Stimulated activated naive CD4-positive, alpha-beta T cell treated with Interleukin-2 at 50 U/mL for 16 hours (primary cell): ENCODE results near the gene SOAT2.

ENCODE experiments used
- DNase-seq: peaks from one replicate; lab custom pipeline; 2025; lab: John Stamatoyannopoulos, UW

The SOAT2 gene

DNA sequence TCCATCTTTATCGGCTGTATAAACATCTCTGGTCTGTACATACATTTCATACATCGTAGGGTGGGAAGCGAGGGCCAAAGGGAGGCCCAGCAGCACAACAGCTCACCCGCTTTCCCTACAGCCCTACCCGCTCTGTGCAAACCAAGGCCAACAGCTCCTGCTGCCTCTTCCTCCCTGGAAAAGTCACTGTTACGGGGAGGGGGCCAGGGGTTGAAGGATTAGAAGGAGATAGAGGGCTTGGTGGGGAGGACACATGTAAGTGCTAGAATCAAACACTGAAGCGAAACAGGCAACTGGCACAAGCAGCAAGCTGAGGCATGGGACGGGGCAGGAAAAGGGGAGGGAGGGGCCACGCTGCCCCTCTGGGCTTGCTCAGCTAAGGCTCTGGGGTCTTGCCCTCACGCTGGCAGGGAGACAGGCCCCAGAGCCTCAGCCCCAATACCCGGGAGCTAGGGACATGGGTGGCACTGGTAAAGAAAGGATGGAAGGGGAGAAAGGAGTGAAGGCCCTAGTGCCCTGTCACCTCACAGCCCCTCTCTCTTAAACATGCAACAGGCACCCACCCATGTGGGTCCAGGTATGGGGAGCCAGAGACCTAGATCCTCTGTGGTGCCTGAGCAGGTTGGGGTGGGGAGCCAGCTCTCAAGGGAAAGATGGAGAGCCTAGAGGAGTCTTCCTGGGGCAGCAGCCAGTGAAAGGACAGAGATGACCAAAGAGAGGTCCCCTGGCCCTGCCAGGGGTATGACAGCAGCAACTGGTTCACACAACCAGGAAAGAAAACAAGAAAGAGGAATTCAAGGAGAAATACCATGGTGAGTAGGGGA is 38.5 kb upstream of the SOAT2 start:
- DNase-seq: no peak

DNA sequence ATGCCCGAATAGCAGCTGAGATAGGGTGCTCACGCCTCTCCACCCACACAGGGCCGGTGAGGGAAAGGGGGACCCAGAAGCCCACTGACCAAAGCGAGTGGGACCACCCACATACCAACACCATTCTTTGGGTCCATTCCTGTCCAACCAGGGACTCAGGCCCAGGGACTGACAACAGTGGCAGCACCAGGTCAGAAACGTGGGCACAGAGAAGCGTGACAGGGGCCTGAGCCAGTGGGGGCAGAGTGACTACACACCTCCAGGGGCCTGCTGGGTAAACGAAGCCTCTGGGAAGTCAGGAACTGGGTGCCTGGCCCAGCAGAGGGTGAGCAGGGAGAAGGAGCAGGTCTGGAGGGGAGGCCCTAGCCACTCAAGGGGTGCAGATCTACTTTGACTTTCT is 37.8 kb upstream of the SOAT2 start:
- DNase-seq: no peak

DNA sequence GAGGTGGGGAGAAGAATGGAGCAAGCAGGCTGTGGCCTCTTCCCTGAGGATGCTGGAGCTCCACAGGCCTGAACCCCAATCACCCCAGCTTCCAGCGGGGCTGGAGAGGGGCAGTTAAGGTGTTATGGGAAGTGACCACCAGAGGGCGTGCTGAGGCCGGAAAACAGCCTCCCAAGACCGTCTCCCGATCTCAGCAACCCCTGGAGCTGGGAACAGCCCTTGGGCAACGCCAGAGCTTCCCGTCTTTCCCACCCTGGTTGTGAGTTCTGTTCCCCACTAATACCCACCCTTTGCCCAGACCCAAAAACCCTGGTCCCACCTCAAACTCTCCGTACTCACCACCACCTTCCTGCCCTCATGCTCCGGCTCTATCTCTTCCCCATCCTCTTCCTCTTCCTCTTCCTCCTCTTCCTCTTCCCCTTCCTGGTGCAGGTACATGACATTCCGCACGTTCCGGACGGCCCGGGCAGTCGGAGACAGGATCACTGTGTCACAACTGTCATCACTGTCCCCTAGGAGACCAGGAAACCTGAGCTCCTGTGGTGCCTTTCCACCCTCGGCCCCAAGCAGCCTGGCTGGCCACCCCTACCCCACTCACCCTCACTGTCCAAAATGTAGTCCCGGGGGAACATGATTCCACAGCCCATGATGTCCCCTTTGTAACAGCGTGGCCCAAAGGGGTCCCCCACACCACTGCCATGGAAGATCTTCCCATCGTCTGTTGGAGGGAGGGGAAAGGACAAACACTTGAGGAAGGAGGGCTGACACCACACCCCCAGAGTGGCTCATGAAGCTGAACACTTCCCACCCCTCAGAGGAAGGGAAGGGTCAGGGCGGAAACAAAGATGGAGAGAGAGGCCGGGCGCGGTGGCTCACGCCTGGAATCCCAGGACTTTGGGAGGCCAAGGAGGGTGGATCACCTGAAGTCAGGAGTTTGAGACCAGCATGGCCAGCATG is 37.0 kb upstream of the SOAT2 start:
- peak; percentile 50 for DNase-seq

DNA sequence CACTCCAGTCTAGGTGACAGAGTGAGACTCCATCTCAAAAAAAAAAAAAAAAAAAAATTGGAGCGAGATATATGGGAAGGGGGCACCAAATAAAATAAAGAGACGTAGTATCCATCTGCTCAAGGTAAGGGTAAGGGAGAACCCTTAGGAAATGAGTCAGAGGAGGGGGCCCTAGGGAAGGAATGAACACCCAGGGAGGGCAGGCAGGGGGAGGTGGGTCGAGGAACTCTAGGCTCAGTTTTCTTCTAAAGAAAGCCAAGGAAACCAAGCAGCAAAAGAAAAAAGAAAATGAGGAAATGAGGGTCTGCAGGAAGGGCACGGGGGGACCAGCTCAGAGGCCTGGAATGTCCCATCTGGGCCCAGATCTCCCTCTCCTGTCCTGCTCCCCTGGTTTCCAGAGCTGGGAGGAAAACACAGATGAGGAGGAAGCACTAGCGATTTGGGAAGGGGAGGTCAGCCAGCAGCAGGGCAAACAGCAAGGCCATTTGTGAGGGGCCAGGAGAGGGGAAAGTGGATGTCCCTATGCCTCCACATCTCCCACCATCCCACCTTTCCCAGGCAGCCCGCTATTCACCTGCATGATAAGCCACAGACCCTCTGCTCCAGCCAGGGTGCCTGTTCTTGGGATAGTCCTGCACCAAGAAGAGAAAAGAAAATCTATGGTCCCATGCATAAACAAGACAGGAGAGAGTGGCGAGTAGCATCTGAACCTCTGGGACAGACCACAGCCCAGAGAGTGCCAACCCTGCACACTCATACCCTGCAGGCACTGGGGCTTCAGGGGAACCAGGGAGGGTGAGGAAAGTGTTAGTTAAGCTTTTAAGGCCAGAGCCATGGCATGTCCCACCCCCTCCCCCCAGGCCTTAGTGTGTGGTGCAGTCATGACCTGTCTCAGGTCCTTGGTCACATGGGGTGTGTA is 36.0 kb upstream of the SOAT2 start:
- no peak for DNase-seq

DNA sequence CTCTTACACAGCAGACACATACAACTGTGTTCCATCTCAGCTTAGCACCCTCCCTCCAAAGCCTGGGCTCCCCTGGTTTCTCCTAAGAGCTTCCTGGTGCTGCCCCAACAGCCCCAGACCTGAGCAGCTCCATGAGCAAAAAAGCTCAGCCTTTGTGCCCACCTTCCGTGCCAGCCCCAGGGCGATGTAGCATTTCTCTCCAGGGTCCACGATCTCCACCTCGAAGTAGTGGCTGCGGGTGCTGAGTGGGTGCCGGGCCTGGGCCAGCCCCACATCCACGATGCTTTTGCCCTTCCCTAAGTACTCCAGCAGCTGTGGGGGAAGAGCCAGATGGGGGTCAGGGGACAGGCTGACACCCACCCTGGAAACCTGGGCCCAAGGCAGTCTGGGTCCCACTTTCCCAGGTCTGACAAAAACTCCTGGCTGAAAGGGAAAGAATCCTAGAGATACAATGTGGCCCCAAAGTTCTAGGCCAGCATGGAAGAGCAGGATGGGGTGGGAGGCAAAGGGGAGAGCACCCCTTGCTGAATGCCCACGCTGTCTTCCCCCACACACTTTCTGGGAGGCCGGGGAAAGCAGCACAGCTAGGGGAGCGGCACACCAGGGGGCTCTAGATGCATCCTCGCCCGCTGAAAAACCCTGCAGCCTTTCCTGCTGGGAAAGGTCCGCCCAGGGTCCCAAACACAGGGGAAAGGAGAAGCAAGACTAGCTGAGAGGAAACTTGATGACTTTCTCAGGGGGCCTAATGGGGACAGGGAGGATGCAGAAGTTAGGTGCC is 35.1 kb upstream of the SOAT2 start:
- no peak for DNase-seq

DNA sequence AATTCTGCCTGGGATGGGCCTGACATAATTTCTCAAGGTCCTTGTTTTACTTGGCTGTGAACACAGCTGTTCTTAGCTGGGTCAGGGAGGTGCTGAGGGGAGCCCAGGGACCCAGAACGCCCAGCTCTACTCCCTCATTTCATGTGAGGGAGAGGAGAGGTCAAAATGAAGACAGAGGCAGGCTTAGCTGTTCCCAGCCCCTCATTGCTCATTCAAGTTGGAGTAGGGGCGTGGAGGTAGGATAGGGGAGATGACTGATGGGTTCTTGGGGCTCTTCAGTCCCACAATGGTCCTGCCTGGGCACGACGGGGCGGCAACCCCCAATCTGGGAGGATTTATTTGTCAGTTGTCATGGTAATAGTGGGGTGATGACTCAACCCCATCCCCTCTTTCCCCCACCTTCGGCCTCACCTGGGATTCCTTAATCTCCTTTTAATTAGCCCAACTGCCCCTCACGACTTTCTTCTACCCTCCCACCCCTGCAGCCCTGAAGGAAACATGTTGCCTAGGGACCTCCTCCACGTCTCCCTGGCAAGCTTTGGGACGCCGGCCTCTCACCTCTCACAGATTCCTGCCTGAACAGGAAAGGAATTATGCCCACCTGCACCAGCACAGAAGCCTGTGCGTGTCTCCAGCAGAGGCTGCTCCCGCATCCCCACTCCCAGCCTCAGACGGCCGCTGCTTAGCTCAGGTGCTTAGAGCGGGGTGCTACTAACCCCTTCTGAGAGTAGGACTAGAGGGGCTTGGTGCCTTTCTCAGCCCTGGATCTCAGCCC is 34.3 kb upstream of the SOAT2 start:
- DNase-seq: no peak

DNA sequence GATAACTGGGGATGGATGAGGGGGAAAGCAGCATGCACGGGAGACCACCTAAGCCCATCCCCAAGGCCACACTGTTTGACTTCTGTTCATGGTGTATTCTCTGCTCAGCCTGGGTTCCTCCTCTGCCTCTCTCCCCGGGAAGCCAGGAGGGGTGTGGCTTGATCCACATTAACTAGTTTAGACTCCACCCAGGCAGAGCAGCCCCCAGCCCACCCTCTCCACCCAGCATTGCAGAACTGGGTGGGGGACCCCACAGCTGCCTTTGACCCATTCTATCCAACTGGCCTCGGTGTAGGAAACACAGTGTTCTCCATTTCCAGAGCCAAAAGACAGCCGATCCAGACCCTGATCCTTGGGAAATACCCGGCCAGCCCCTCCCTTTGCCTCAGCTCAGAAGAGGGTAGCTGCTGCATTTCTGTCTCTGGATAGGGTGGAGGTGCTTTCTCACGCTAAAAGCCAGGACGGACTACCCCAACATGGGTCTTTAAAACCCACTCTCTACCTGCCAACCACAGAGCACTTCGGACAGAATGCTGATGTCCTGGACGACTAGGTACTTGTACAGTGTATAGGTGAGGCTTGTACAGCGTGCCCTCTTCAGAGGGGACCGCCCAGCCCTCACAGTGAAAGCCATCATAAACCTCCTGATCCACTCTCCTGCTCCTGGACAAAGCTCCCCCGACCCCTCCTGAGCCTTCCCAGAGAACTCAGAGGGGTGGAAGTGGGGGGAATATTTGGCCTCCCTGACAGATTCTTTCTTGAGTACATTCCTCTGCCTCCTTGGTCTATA is 33.5 kb upstream of the SOAT2 start:
- no peak for DNase-seq

DNA sequence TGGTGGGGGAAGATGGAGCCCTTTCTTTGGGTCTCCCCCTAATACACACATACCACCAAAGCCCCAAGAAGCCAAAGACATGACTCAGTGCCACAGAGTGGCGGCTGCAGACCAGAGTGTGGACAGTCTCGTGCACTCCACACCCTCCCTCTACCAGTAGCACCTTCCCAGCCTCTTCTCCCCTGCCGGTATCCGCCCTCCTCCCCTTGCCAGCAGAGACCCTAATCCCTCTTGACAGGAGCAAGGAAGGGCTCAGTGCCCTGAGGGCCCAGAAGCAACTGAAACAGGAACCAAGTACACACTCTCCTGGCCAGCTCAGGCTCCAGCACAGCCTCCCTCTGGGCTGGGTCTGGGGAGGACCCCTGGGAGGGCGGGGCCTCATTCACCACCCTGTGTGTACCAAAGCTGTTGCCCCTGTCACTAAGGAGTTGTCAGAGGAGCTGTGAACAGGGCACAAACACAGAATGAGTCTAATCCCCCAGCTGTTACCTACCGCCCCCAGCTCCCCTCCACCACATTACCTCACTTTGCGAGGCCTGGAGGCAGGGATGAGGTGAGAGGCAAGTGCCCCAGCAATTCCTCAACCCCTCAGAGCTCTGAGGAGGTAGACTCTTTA is 32.3 kb upstream of the SOAT2 start:
- no peak for DNase-seq

DNA sequence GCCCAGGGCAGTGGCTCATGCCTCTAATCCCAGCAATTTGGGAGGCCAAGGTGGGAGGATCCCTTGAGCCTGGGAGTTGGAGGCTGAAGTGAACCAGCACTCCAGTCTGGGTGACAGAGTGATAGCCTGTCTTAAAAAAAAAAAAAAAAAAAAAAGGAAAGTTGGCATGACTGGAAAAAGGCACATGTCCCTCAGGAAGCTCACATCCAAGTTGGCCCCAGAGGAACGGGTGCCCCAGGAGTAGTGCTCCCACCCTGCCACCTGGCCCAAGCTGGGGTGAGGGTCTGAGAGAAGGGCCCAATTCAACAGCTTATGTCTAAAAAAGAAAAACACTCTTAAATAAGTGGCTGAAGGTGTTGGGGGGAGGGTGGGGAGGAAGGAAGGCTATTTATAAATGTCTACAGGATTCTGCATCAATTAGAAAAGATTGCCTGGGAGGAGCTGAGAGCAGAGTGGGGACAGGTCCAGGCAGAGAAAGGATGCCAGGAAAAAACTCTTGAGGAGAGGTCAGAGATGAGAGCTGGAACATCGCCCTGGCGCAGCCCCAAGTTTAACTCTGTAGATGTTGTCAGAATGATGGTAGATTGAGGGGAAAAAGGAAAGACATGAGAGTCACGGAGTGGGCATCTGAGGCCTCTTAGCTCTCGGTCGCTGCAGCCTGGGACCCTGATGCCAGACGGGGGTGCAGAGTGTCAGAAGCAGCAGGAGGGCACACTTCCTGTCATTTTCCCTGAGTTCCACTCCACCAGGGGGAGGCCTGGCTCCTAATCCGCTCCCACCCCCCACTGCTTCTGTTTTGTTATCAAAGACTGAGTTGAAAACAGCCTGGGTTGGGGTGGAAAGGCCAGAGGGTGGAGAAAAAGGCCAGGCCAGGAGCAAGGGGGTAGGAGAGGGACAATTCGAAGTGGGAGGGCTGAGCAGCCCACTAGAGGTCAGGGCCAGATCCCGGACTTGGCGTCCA is 31.4 kb upstream of the SOAT2 start:
- DNase-seq: no peak

DNA sequence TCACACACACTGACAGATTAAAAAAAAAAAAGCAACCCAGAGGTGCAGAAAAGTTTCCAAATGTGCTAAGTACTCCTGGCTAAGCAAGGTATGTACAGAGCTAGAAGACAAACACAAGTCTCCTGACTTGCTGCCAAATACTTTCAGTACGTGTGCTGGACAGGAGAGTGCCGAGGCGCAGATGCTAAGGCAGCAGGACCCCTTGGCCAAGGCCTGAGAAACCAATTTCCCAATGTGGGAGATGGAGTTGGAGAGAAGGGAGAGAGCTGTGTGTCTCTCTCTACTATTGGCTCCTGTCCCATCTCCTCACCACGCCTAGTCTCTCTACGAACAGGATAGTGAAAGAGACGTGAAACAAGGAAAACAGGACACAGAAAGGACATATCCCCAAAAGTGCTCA is 29.4 kb upstream of the SOAT2 start:
- DNase-seq: no peak

DNA sequence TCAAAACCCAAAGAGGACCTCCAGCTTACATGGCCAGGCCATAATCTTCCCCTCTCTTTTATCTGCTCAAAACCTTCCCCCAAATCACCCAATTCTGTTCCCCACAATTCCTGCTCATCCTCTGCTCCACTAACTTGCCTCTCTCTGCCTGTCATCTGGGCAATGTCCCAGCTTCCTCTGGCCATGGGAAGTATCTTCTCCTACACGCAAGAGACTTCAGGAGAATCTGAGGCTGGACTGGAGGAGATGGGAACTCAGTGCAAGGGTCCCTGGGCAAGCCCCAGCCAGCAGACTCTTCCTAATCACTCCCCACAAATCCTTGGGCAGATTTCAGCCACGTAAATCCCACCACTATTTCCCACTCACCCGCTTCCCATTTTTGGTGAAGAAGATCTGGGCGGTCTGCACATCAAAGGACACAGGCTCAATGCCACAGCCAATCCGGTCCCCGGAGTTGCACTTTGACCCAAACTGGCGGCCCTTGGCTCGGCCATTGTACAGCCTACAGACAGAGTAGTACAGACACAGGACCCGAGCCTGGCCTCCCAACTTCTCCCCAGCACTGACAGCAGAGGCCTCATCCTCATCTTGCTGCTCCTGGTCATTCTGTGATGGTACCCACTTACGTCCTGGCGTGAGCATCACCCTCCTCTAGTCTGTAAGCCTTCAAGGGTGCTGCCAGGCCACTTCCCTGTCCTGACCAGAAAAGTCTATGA is 28.8 kb upstream of the SOAT2 start:
- DNase-seq: no peak

DNA sequence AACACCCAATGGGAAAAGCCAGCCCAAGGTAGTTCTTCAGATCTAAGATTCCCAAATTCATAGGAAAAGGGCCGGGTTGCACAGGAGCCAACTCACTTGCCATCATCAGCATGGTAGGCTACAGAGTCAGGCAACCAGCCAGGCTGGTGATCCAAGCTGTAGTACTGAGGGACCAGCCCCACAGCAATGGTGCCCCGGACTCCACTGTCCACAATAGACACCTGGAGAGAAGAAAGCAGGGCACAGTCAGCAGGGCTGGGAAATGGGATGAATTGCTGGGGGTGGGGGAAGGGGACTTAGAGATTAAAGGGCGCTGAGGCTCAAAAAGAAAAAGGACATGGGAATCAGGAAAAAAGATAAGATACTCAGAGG is 28.3 kb upstream of the SOAT2 start:
- no peak for DNase-seq

DNA sequence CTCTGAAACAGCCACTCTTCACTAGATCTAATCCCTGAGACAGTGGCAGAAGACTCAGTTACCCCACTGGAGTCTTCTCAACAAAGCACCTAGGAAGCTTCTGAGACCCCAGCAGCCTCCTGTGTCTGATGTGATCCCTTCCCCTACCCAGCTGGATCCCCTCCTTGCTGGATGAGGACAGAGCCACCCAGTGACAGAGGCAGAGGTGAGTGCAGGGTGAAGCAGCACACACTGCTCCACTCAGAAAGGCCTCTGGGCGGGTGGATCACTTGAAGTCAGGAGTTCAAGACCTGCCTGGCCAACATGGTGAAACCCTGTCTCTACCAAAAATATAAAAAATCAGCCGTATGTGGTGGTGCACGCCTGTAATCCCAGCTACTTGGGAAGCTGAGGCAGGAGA is 26.8 kb upstream of the SOAT2 start:
- no peak for DNase-seq

DNA sequence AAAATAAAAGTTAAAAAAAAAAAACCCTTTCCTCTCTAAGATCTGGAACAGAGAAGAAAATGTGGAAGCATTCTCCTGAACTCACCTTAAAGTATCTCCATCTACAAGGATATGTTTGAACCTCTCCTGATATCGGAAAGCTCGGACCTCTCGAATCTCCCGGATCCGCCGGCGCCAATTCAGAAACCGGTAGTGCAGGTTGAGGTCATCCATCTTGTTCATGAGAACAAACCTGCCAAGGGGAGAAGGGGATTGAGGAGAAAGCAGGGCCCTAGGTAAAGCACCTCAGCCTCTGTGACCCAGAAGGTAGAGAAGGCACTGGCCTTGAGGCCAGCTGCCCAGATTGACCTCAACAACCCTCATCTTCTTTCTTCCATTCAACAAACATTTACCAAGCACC is 26.3 kb upstream of the SOAT2 start:
- DNase-seq: no peak

DNA sequence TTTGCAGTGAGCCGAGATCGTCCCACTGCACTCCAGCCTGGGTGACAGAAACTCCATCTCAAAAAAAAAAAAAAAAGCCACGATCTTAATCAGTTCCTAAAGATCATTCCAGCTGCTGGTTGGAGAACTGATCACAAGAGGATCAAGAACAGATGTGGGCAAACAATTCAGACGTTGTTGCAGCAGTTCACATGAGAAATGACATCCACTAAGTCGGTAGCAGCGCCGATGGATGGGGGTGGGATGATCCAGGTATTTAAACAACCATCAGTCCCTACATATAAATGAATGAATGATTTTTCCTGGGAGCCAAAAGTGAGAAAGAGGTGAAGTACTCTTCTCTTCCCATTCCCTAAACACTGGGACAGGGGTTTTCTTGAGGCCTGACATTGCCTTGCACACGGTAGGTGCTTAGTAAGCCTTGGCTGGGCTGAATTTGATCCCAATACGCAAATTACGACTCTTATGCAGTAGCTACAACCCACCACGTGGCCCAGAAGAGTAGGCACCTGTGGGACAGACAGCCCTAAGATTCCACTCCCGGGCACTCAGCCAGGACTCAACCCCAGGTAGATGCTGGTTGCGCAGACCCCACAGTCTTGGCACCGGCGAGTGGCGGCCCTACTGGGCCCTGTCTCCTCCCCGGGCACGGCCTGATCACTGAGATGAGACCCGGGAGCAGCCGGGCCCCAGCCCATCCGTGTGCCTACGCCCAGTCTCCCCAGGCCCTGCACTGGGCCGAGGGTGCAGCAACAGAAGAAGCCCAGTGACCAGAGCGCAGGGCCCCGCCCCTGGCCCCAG is 24.7 kb upstream of the SOAT2 start:
- DNase-seq: peak; percentile 52
